Suprapubic skin (tissue), 4 donors: ENCODE measurements around the gene CCNI.

Source experiments
- POLR2A ChIP-seq, 2 donors: fragments of 450-650 bp; IDR thresholded peaks; one replicate each; pipeline ENCODE4 v1.6.1; 2017; ENCODE audit warnings: antibody characterized with exemption in 2 of 2, mild to moderate bottlenecking in 2 of 2, moderate library complexity in 2 of 2
- POLR2AphosphoS5 ChIP-seq, 3 donors: sonication (generic); formaldehyde crosslinking; IDR thresholded peaks; one replicate each; pipeline ENCODE4 v1.6.1; 2017; ENCODE audit warnings: antibody characterized with exemption in 3 of 3
- TF ChIP-seq, protein P1 (sequence below), 2 donors: fragments of 200-600 bp in 1 of 2; fragments of 450-650 bp in 1 of 2; sonication (generic) in 1 of 2; IDR thresholded peaks; one replicate each; pipeline ENCODE4 v1.5.1; 2016 to 2019; ENCODE audit warnings: antibody characterized with exemption in 2 of 2, mild to moderate bottlenecking in 1 of 2, moderate library complexity in 1 of 2

- TF ChIP-seq, protein P1, sequence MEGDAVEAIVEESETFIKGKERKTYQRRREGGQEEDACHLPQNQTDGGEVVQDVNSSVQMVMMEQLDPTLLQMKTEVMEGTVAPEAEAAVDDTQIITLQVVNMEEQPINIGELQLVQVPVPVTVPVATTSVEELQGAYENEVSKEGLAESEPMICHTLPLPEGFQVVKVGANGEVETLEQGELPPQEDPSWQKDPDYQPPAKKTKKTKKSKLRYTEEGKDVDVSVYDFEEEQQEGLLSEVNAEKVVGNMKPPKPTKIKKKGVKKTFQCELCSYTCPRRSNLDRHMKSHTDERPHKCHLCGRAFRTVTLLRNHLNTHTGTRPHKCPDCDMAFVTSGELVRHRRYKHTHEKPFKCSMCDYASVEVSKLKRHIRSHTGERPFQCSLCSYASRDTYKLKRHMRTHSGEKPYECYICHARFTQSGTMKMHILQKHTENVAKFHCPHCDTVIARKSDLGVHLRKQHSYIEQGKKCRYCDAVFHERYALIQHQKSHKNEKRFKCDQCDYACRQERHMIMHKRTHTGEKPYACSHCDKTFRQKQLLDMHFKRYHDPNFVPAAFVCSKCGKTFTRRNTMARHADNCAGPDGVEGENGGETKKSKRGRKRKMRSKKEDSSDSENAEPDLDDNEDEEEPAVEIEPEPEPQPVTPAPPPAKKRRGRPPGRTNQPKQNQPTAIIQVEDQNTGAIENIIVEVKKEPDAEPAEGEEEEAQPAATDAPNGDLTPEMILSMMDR (IDR thresholded peaks at IDR 0.05) = no peak
- no peak for TF ChIP-seq POLR2A (IDR thresholded peaks at IDR 0.05)
- TF ChIP-seq POLR2AphosphoS5 (IDR thresholded peaks at IDR 0.05) = no peak
Measured at GRCh38 chr4:77010841-77011354, 64.9 kb downstream of the CCNI start.
